Body of pancreas (tissue), 4 donors: ENCODE results near the gene PTK7. TPM values are rescaled to one million over a fixed set of nuclear protein-coding genes. Genes with fewer than 3 reads are reported as not detected.
A peak's percentile ranks its signal among the peaks of the same experiment; 100 is the strongest.

Experiments
- ATAC-seq: fragments of 150-250 bp; one replicate; pipeline ENCODE4 v1.9.1; 2016
- DNase-seq, 4 donors: peaks; one replicate each; pipeline ENCODE4 v3.0.0-alpha.2; 2019
- H3K27ac ChIP-seq, 4 donors: fragments of 200-600 bp; sonication (generic); 1 replicate in 3 of 4; 2 replicates in 1 of 4; pipeline versions ENCODE4 v1.5.1 to v1.6.1; 2016 to 2019; ENCODE audit warnings: mild to moderate bottlenecking in 1 of 4, mixed read lengths in 1 of 4, moderate library complexity in 1 of 4
- H3K27me3 ChIP-seq, 2 donors: fragments of 200-600 bp; sonication (generic); one replicate each; pipeline ENCODE4 v1.6.0; 2016; ENCODE audit warnings: mild to moderate bottlenecking in 1 of 2
- H3K36me3 ChIP-seq, 2 donors: fragments of 200-600 bp; sonication (generic); replicated peaks in 1 of 2; 2 replicates each; pipeline ENCODE4 v1.5.1; 2016; ENCODE audit warnings: low read depth in 2 of 2; ENCODE audit not compliant: insufficient read depth in 1 of 2
- H3K4me1 ChIP-seq: fragments of 200-600 bp; sonication (generic); one replicate; pipeline ENCODE4 v1.6.0; 2016
- H3K4me3 ChIP-seq, 2 donors: fragments of 200-600 bp; sonication (generic); 1 replicate in 1 of 2; 2 replicates in 1 of 2; pipeline ENCODE4 v1.5.1; 2016 to 2019
- H3K9me3 ChIP-seq, 3 donors: fragments of 200-600 bp; sonication (generic); 1 replicate in 2 of 3; 2 replicates in 1 of 3; pipeline ENCODE4 v1.5.1; 2016
- POLR2A ChIP-seq, 3 donors: fragments of 450-650 bp; IDR thresholded peaks; one replicate each; pipeline ENCODE4 v1.6.1; 2016; ENCODE audit warnings: antibody characterized with exemption in 3 of 3, mild to moderate bottlenecking in 2 of 3
- WGBS, 2 donors: methylation state at CpG; one replicate each; pipeline ENCODE4 v1.1.5; 2017; 5-methylcytosine and 5-hydroxymethylcytosine counted together
- intact Hi-C: fragments of 100-400 bp; cut with DNase I; formaldehyde crosslinking; loops from one replicate; pipeline ENCODE4 v1.15.1; 2023
- total RNA-seq, 2 donors: library from RNA; depleted of rRNA; stranded (reverse); fragments of >200 nt; gene quantifications; one replicate each; pipeline ENCODE4 v1.1.0, GENCODE V29; 2016
- TF ChIP-seq, protein P1 (sequence below), 7 experiments: fragments of 450-650 bp in 4 of 7; fragments of 200-600 bp in 3 of 7; sonication (generic) in 3 of 7; IDR thresholded peaks; one replicate each; pipeline ENCODE4 v1.5.1; 2016 to 2019; ENCODE audit warnings: antibody characterized with exemption in 7 of 7

Gene PTK7
- total RNA-seq, 2 donors from 2014 or later: 26.4 to 28.0 TPM

DNA sequence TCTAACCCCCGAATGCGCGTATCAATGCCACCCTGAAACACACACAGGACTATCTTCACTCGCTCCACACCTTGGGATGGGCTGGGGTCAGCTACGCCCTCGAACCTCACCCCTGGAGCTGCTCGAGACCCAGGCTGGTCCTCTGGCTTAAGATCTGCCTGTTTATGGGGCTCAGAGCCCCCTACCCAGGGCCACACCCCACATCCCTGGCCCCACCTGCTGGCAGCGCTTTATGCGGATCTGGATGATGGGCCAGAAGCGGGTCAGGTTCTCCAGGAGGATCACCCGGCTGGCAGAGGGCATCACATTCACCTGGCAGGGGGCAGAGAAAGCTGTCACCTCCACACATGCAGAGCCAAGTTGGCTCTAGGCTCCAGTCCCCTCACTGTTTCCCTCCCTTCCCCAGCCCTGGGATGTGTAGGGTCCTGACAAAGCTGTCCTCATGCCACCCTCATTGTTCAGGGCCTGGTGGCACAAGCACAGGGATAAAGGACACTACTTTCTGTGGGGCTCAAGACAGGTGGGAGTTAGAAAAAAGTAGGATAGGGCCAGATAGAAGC is 30.7 kb upstream of the PTK7 start:
- intact Hi-C loops: no loop called here
- H3K36me3 ChIP-seq: peaks cover 16 to 42% of the 10 kb centered on the region in 2 donors

GRCh38 chr6:43047998-43048397 is 28.1 kb upstream of the PTK7 start:
- Histone ChIP-seq H3K9me3 (no peaks in the 10 kb centered on the region), H3K36me3 (peaks cover 16 to 30% of the 10 kb centered on the region in 2 donors), H3K4me1 (peaks cover 24% of the 10 kb centered on the region), H3K27me3 (no peaks in the 10 kb centered on the region), H3K27ac (no peak overlapping the region), H3K4me3 (no peak overlapping the region)
- ATAC-seq (no peak), DNase-seq (no peak)
- TF ChIP-seq POLR2A (IDR thresholded peaks at IDR 0.05): no peak
- TF ChIP-seq, protein P1, sequence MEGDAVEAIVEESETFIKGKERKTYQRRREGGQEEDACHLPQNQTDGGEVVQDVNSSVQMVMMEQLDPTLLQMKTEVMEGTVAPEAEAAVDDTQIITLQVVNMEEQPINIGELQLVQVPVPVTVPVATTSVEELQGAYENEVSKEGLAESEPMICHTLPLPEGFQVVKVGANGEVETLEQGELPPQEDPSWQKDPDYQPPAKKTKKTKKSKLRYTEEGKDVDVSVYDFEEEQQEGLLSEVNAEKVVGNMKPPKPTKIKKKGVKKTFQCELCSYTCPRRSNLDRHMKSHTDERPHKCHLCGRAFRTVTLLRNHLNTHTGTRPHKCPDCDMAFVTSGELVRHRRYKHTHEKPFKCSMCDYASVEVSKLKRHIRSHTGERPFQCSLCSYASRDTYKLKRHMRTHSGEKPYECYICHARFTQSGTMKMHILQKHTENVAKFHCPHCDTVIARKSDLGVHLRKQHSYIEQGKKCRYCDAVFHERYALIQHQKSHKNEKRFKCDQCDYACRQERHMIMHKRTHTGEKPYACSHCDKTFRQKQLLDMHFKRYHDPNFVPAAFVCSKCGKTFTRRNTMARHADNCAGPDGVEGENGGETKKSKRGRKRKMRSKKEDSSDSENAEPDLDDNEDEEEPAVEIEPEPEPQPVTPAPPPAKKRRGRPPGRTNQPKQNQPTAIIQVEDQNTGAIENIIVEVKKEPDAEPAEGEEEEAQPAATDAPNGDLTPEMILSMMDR (IDR thresholded peaks at IDR 0.05): no peak
- 75 to 86% methylated on average over 4 of the region's 7 CpGs for WGBS, 2 donors
- intact Hi-C loops: no loop called here

More for the DNA sequence above, 30.7 kb upstream of the PTK7 start:
- Histone ChIP-seq H3K9me3 (no peaks in the 10 kb centered on the region), H3K27me3 (no peaks in the 10 kb centered on the region), H3K27ac (no peak overlapping the region), H3K4me1 (no peaks in the 10 kb centered on the region), H3K4me3 (no peak overlapping the region)
- DNase-seq (no peak), ATAC-seq (no peak)
- 80 to 92% methylated on average over 3 to 11 of the region's 11 CpGs for WGBS, 2 donors
- TF ChIP-seq, protein P1 (IDR thresholded peaks at IDR 0.05): no peak
- no peak for TF ChIP-seq POLR2A (IDR thresholded peaks at IDR 0.05)

DNA sequence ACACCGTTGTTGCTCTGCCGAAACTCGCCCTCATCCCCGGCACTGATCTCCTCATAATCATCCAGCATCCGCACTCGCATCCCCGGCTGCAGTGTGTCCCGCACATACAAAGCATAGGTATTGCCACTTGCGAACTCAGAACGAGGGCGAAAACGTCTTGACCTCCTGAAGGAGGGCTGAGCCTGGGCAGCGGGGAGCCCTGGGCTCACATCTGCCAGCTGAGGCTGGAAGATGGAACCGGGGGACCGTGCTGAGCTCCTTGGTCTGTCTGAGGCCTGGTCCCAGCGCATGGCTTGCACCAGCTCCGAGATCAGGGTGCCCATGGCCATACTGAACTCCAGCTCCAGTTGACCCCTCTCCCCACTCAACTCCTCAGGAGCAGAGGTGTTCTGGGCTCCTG is 25.1 kb upstream of the PTK7 start:
- H3K27ac ChIP-seq: no peak overlapping the region
- intact Hi-C loops: no loop called here

DNA sequence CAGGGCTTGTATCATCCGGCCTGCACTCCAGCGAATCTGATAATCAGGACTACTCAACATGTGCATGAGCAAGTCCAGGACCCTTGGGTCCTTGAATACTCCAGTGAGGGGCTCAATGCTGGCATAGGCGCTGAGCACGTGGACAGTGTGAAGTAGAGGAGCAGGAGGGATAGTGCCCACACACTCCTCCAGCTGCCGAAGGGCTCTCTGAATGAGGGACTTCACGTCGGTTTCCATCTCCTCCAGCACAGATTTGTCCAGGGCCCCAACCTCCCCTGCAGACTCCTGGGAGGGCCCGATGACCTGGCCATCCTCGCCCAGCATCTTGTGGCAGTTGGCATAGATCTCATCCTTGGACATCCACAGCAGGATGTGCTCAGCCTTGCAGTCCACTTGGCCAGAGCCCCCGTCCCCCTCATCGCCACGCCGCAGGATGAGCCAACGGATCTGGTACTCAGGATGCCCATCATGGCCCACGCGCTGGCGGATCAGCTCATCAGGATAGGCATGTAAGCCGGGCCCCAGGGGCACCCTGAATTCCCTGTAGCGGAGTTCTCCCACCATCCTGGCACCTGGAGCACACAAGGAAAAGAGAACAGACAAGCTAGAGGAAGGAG is 23.8 kb upstream of the PTK7 start:
- H3K27ac ChIP-seq: peak overlapping the region in 3 of 4 donors; percentile 83 to 92 (median 90)
- 79 to 87% methylated on average over 12 to 19 of the region's 19 CpGs for WGBS, 2 donors
- no peaks in the 10 kb centered on the region for H3K9me3 ChIP-seq
- no peaks in the 10 kb centered on the region for H3K27me3 ChIP-seq
- no peak for TF ChIP-seq POLR2A (IDR thresholded peaks at IDR 0.05)
- TF ChIP-seq, protein P1 (IDR thresholded peaks at IDR 0.05): no peak
- DNase-seq: peak in 1 of 4 donors; percentile 17
- H3K4me1 ChIP-seq: peaks cover 33% of the 10 kb centered on the region
- no peak for ATAC-seq
- peak overlapping the region in 1 of 2 donors; percentile 69 for H3K4me3 ChIP-seq
- peaks cover 13% of the 10 kb centered on the region in 2 donors for H3K36me3 ChIP-seq
- intact Hi-C loops: no loop called here

More for the DNA sequence above, 25.1 kb upstream of the PTK7 start:
- DNase-seq (no peak), ATAC-seq (no peak)
- peaks cover 13 to 16% of the 10 kb centered on the region in 2 donors for H3K36me3 ChIP-seq
- no peaks in the 10 kb centered on the region for H3K9me3 ChIP-seq
- no peaks in the 10 kb centered on the region for H3K27me3 ChIP-seq
- TF ChIP-seq, protein P1 (IDR thresholded peaks at IDR 0.05): no peak
- TF ChIP-seq POLR2A (IDR thresholded peaks at IDR 0.05): no peak
- peaks cover 33% of the 10 kb centered on the region for H3K4me1 ChIP-seq
- no peak overlapping the region for H3K4me3 ChIP-seq
- WGBS, 2 donors: 94% methylated on average over 9 to 16 of the region's 17 CpGs
